GM10248 (cell line): ENCODE results near the gene ST6GALNAC3.

ENCODE experiments used
- CTCF ChIA-PET: fragments of 300-600 bp; sonication (Branson Sonifier 250); formaldehyde crosslinking; extraction: SDS; loops from one replicate; lab custom pipeline; 2021; ENCODE audit warnings: antibody characterized with exemption; lab: Yijun Ruan, JAX
- POLR2A ChIA-PET: fragments of 350-650 bp; sonication (Branson Sonifier 250); formaldehyde crosslinking; extraction: SDS; loops from one replicate; lab custom pipeline; 2020; ENCODE audit warnings: antibody characterized with exemption; lab: Yijun Ruan, JAX
- DNase-seq: peaks from one replicate; pipeline ENCODE4 v3.0.0; 2012; ENCODE audit errors: extremely low spot score
- CTCF ChIP-seq: IDR thresholded peaks from 2 replicates; pipeline ENCODE4 v1.5.1; 2012; ENCODE audit warnings: mild to moderate bottlenecking, low read depth; ENCODE audit errors: extremely low read depth, missing control alignments, control extremely low read depth

ST6GALNAC3 gene

GRCh38 chr1:76285578-76286135 lies 211.1 kb downstream of the ST6GALNAC3 start:
- DNase-seq, result no peak
- TF ChIP-seq CTCF, result no peak
- POLR2A ChIA-PET, result no interaction called here
- CTCF ChIA-PET, result no interaction called here

DNA sequence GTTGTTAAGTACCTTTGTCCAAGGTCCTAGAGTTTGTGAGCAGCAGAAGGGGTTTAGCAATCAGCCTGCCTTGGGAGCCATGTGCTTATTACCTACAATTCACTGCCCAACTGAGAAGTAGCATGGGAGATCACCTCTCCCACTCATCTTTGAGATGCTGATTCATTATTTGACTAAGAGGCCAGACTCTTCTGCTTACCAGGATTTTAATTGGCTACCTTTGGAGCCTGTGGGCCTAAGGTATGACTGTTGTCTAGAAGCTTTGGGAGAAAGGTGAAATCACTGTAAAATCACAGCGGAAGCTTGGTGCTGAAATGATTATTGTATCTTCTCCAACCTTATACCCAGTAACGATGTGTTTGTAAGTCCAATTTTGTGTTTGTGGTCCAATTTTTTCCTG lies 213.4 kb downstream of the ST6GALNAC3 start:
- no peak for TF ChIP-seq CTCF
- CTCF ChIA-PET, result no interaction called here
- POLR2A ChIA-PET, result no interaction called here
- DNase-seq, result no peak

GRCh38 chr1:76288758-76289483 lies 214.4 kb downstream of the ST6GALNAC3 start:
- POLR2A ChIA-PET, result no interaction called here
- CTCF ChIA-PET, result no interaction called here

DNA sequence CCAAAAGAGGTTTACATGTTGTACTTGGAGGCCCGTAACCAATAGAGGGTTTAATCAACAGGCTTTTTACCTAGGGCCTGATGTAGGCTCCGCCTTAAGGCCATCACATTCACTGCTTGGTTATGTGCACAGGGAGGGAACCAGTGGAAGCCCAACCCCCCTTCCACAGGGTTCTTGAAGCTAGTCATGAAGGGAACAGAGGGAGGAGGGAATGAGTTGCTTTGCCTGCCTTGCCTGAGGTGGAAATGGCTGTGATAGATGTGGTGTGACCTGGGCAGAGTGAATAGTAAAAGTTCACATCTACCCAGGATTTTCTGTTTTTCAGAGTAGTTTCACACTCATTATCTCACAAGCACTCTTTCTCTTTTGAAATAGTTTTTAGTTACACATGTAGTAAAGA lies 215.1 kb downstream of the ST6GALNAC3 start:
- POLR2A ChIA-PET, result no interaction called here
- DNase-seq, result no peak
- TF ChIP-seq CTCF, result no peak
- CTCF ChIA-PET, result interaction anchor here (1.0 kb wide), 1 partner anchor 10 kb away, joined by 4 read pairs; no protein-coding TSS in a partner anchor

More at GRCh38 chr1:76288758-76289483, 214.4 kb downstream of the ST6GALNAC3 start:
- DNase-seq, result no peak
- no peak for TF ChIP-seq CTCF

DNA sequence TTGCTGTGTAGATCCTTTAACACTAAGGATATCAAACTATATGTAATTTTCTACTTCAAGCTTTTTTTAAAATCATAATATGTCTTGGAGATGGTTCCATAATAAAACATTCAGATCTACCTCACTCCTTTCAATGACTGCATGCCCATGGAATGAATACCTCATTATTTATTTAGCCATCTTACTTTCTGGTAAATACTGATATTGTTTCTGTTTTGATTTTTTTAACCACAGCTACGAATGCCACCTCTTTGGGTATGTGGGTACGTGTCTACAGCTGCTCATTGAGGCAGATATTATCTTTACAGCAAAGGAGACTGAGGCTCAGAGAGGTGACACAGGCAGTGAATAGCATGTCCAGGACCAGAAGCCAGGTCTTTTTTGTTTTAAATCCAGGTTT lies 215.7 kb downstream of the ST6GALNAC3 start:
- no peak for DNase-seq
- CTCF ChIA-PET, result interaction anchor here (0.9 to 1.2 kb wide), 3 partner anchors 10 to 61 kb away, joined by 3 to 4 read pairs (median 3); no protein-coding TSS in a partner anchor
- POLR2A ChIA-PET, result no interaction called here
- no peak for TF ChIP-seq CTCF

GRCh38 chr1:76291191-76291590 lies 216.6 kb downstream of the ST6GALNAC3 start:
- no peak for TF ChIP-seq CTCF
- POLR2A ChIA-PET, result no interaction called here
- CTCF ChIA-PET, result interaction anchor here (0.9 to 1.2 kb wide), 2 partner anchors 18 to 62 kb away, joined by 3 read pairs; no protein-coding TSS in a partner anchor
- no peak for DNase-seq
